ENCODE data around the gene ITPA. TPM values are rescaled to one million over a fixed set of nuclear protein-coding genes. Genes with fewer than 3 reads are reported as not detected.

ITPA gene
- total RNA-seq, 4 donors from 2014 or later: 58.3 to 81.3 (median 68.2) TPM

DNA sequence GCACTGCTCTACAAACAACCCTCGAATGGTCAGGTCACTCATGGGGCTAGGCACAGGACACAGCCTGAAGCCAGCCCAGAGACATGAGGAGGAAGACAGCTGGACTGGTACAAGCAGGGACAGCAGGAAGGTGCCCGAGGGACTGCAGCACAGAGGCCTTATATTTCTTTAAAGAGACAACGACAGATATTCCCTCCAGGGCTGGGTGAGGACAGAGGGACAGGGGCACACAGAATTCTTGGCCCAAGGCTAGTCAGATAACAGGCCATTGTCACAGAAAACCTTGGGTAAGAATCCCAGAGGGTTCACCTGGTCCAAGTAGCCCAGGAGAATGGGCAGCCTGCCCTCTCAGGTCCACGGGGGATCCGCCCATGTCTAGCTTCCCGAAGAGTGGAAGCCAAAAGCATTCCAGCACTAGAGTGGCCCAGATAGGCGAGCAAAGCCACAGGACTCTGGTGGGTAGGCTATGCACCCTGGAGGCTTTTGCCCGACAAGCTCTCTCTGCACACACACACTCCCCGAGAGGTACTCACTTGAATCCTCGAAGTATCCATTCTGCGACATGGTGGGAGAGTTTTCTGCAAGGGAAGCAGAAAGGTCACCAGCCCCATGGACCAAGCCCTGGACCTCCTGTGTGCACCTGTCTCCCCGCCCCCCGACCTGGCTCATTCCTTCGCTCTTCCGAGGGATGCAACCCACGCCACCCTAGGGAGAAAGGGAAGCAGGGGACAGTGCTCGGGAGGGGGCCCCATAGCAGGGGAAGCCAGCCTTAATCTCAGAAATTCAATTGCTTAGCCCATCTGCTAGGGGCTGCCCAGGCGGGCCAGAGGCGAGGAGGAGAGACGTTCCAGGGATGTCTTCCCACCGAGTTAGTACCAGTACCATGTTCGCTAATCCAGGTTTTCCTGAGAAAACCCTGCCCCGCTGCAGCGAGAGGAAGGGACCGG is 28.0 kb downstream of the ITPA start:
- WGBS, 2 donors: 69 to 76% methylated on average over 10 to 17 of the region's 25 CpGs
- no peaks in the 10 kb centered on the region for H3K27me3 ChIP-seq
- H3K36me3 ChIP-seq: peaks cover 0 to 5% of the 10 kb centered on the region in 2 donors
- no peak for DNase-seq
- no peaks in the 10 kb centered on the region for H3K9me3 ChIP-seq
- intact Hi-C loops (cut with DNase I): no loop called here
- no peak overlapping the region for H3K27ac ChIP-seq
- peak overlapping the region in 1 of 3 donors; percentile 80 for H3K4me3 ChIP-seq (replicated peaks in 1 of 3)
- peaks cover 13 to 45% of the 10 kb centered on the region in 2 donors for H3K4me1 ChIP-seq
- TF ChIP-seq, protein P1, sequence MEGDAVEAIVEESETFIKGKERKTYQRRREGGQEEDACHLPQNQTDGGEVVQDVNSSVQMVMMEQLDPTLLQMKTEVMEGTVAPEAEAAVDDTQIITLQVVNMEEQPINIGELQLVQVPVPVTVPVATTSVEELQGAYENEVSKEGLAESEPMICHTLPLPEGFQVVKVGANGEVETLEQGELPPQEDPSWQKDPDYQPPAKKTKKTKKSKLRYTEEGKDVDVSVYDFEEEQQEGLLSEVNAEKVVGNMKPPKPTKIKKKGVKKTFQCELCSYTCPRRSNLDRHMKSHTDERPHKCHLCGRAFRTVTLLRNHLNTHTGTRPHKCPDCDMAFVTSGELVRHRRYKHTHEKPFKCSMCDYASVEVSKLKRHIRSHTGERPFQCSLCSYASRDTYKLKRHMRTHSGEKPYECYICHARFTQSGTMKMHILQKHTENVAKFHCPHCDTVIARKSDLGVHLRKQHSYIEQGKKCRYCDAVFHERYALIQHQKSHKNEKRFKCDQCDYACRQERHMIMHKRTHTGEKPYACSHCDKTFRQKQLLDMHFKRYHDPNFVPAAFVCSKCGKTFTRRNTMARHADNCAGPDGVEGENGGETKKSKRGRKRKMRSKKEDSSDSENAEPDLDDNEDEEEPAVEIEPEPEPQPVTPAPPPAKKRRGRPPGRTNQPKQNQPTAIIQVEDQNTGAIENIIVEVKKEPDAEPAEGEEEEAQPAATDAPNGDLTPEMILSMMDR (IDR thresholded peaks at IDR 0.05): no peak
- no peak for TF ChIP-seq POLR2A (IDR thresholded peaks at IDR 0.05)

DNA sequence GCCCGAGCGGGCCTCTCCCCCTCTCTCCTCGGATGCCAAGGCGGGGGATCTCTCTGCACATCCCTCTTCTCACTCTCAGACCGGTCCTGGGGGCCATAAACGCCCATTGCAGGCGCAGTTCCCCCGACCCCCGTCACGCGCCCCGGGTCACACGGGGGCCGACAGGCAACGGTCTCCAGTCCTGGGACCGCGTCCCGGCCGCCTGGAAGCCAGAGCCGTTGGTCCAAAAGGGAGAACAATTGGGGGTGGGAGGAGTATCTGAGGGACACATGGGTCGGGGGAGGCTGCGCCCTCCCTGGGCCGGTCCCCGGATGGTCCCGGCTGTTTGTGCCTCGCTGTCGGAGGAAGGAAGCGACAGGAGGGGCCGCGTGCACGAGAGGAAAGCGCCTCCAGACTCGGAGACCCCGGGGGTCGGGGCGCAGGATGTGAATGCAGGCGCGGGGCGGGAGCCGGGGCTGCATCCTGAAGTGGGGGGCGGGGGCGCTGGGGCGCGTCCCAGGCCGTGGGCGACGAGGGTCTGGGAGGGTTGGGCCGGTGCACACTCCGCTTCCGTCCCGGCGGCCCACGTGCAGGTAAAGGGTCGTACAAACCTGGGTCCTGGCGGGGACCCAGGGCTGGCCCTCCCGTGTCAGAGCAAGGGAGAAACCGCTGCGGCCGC is 28.8 kb downstream of the ITPA start:
- WGBS, 2 donors: 1 to 17% methylated on average over 18 to 20 of the region's 59 CpGs
- Histone ChIP-seq H3K36me3 (peaks cover 0 to 5% of the 10 kb centered on the region in 2 donors), H3K27ac (peak overlapping the region in 1 of 3 donors; percentile 38), H3K27me3 (no peaks in the 10 kb centered on the region), H3K4me1 (peaks cover 13 to 45% of the 10 kb centered on the region in 2 donors), H3K4me3 (replicated peaks in 1 of 3) (peak overlapping the region; percentile 66 to 91 (median 80)), H3K9me3 (no peaks in the 10 kb centered on the region)
- intact Hi-C loops (cut with DNase I): no loop called here
- no peak for DNase-seq
- no peak for TF ChIP-seq POLR2A (IDR thresholded peaks at IDR 0.05)
- TF ChIP-seq, protein P1 (IDR thresholded peaks at IDR 0.05): no peak

DNA sequence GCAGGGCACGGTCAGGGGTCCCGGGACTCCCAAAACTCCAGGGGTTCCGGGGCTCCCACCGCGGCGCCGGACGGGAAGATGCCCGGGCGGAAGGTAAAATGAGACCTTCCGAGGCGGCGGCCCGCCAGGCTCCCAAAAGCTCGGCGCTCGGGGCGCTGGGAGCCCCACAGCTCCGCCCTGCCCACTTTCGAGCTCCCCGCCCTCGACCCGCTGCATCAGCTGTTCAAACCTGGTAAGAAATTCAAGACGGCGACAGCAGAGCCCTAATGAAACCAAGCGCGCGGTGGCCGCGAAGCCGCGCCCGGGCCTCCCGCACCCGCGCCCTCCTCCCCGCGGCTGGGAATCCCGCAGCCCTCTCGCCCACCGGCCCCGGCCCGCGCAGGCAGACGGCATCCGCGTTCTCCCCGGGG is 29.3 kb downstream of the ITPA start:
- Histone ChIP-seq H3K27me3 (no peaks in the 10 kb centered on the region), H3K4me3 (replicated peaks in 1 of 3) (peak overlapping the region; percentile 66 to 91 (median 80)), H3K4me1 (peaks cover 13 to 45% of the 10 kb centered on the region in 2 donors), H3K27ac (peak overlapping the region in 2 of 3 donors; percentile 38 to 81), H3K9me3 (no peaks in the 10 kb centered on the region), H3K36me3 (peaks cover 0 to 4% of the 10 kb centered on the region in 2 donors)
- intact Hi-C loops (cut with DNase I): no loop called here
- DNase-seq: peak; percentile 41 to 64
- 0 to 3% methylated on average over 8 to 10 of the region's 48 CpGs for WGBS, 2 donors
- TF ChIP-seq, protein P1 (IDR thresholded peaks at IDR 0.05): no peak
- TF ChIP-seq POLR2A (IDR thresholded peaks at IDR 0.05): no peak

DNA sequence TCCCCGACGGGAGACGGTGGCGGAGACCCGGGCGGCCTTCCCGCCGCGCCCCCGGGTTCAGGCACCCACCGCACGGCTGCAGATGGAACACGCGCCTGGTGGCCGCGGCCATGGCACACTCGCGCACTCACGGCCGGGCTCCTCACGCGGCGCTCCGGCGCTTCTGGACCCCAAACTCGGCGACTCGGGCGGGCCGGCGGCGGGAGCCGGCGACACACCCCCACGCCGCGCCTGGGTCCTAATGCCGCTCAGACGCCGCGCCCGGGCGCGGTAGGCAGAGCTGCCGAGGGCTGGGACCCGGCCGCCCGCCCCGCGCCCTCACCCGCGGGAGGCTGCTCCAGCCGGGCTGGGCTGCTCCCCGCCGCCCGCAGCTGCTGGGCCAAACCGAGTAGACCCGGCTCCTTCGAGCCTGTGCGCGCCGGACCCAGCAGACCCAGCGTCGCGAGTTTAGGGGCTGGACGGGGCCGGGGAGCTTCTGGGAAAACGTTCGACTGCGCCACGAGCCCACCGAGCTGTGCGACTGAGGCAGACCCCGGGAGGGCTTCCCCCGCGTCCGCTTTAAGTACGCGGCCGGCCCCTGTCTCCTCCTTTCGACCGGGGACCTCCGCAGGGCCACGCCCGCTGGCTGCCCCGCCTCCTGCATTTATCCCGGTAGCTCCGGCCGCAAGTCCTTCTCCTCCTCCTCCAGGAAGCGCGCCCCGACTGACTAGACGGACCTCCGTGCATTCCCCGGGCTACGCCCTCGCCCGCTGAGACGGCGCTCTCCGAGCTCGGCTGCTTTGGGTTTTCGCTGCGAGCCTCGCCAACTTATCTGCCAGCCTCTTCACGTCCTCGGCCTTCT is 29.9 kb downstream of the ITPA start, which contains the start of gene SLC4A11:
TSS of gene SLC4A11 (minus strand) at position 165 of the 841 bp plus-strand sequence. CDS start at position 112, 53 bp downstream.
- Histone ChIP-seq H3K36me3 (no peaks in the 10 kb centered on the region), H3K4me1 (peaks cover 13 to 45% of the 10 kb centered on the region in 2 donors), H3K4me3 (replicated peaks in 1 of 3) (peak within 1 kb of the TSS; percentile 66 to 91 (median 80)), H3K9me3 (no peaks in the 10 kb centered on the region), H3K27ac (peak within 1 kb of the TSS; percentile 38 to 81 (median 54)), H3K27me3 (no peaks in the 10 kb centered on the region)
- 3% methylated on average over 15 to 34 of the region's 107 CpGs for WGBS, 2 donors
- intact Hi-C loops (cut with DNase I): no loop called here
- TF ChIP-seq, protein P1 (IDR thresholded peaks at IDR 0.05): no peak
- TF ChIP-seq POLR2A (IDR thresholded peaks at IDR 0.05): peak in 1 of 2 donors; percentile 70
- peak; percentile 69 to 86 for DNase-seq
